Measurements from ENCODE around the gene SART3. TPM values are rescaled to one million over a fixed set of nuclear protein-coding genes. Genes with fewer than 3 reads are reported as not detected.
A peak's percentile ranks its signal among the peaks of the same experiment; 100 is the strongest.

The SART3 gene, protein sequence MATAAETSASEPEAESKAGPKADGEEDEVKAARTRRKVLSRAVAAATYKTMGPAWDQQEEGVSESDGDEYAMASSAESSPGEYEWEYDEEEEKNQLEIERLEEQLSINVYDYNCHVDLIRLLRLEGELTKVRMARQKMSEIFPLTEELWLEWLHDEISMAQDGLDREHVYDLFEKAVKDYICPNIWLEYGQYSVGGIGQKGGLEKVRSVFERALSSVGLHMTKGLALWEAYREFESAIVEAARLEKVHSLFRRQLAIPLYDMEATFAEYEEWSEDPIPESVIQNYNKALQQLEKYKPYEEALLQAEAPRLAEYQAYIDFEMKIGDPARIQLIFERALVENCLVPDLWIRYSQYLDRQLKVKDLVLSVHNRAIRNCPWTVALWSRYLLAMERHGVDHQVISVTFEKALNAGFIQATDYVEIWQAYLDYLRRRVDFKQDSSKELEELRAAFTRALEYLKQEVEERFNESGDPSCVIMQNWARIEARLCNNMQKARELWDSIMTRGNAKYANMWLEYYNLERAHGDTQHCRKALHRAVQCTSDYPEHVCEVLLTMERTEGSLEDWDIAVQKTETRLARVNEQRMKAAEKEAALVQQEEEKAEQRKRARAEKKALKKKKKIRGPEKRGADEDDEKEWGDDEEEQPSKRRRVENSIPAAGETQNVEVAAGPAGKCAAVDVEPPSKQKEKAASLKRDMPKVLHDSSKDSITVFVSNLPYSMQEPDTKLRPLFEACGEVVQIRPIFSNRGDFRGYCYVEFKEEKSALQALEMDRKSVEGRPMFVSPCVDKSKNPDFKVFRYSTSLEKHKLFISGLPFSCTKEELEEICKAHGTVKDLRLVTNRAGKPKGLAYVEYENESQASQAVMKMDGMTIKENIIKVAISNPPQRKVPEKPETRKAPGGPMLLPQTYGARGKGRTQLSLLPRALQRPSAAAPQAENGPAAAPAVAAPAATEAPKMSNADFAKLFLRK
- total RNA-seq (2014; rRNA removed; shearing (Covaris generic)), result 66.3 and 84.2 TPM in 2 replicates
- 50.9 and 63.2 TPM in 2 replicates for polyA plus RNA-seq (2015; cell fraction: cytosol; rRNA removed)
- 81.0 and 101 TPM in 2 replicates for polyA plus RNA-seq (2015; cell fraction: nucleus; rRNA removed)

DNA sequence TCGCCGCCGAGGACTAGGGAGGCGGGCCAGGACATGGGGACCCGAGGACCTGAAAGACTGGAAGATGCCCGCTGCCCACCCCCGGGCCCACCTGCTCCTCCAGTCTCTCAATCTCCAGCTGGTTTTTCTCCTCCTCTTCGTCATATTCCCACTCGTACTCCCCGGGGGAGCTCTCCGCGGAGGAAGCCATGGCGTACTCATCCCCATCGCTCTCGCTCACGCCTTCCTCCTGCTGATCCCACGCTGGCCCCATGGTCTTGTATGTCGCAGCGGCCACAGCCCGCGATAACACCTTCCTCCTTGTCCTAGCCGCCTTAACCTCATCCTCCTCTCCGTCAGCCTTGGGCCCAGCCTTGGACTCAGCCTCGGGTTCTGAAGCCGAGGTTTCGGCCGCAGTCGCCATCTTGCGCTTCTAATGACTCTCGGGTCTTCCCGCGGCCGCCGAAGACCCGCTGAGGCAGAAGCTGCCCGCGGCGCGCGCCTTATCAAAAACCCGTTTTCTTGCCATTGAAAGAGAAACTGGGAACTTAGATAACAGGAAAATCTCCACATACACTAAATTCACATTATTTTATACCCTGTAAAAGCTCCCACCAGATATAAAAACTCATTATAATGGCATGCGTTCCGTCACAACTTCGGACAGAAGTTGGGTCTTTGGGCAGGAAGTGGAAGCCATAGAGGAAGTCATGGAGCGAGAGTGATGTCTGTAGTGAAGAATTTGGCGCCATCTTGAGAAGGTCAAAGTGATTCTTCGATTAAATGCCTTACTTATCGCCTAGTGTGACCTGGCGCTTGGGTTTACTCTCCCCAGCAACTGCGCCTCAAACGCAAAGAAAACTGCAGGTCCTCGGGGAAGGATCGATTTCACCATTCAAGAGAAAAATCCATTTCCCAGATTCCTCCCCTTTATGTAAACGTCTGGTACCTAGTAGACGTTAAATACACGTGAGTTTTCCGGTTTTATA, at the start of gene SART3:
Gene SART3, minus strand, starts transcription at position 422 of the 968 bp plus-strand sequence. Its CDS starts 19 bp downstream, at position 403.
- peak; percentile 93 for DNase-seq (ENCODE audit: low read depth, low spot score)
- in situ Hi-C loops (cut with HindIII; ENCODE audit: low pct_unique_long_range_greater_than_20kb, low sequenced_read_pairs), result no loop called here

DNA sequence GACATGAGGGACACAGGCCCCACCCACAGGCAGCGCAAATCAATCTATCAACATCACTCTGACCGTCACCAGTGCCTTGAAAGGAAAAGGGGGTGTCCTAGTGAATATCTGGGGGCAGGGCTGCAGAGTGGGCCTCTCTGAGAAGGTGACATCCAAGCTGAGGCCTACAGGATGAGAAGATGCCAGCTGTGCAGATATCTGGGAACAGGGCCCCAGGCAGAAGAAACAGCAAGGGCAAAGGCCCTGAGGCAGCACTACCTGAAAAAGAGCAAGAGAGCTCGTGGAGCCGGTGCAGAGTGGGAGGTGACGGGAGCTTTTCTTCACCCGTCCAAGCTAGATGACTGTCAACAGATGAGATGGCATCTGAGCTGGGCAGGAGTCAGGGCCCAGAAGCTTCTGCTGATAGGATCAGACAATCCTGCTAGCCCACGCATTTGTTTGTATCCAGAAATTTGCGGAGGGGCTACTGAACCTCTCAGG, 49.4 kb upstream of the SART3 start:
- no peak for DNase-seq (ENCODE audit: low read depth, low spot score)
- in situ Hi-C loops (cut with HindIII; ENCODE audit: low pct_unique_long_range_greater_than_20kb, low sequenced_read_pairs), result no loop called here

DNA sequence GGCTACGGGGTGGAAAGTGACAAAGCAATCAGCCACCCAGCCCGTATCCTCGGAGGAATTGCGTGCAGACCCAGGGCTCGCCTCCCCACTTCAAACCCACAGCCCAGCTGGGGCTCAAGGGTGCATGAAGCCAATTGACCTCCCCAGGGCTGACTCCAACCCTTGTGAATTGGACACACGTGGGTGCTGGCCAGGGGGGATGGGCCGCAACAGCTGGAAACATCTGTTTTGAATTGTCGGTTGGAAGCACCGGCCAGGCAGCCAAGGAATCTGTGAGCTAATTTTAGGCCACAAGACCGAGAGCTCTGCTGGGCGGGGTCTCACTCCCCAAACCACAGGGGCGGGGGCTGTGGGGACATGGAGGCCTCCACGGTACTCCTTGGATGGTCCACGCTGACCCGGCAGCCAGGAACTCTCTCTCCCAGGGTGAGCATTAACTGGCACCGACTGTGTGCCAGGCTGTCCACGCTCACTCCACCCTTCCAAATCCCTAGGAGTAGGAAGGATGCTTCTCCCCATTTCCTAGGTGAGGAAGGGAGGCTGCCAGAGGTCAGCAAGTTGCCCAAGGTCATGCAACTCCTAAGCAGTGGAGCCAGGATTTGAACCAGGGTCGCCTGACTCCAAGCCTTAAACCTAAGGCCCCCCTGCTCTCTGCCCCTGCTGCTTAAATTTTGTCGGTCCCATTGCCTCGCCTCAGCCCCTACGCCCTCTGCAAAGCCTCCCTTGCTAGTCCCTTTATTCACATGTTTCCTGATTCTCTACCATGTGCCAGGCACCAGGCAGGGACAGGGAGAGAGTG, 48.8 kb upstream of the SART3 start:
- no peak for DNase-seq (ENCODE audit: low read depth, low spot score)
- in situ Hi-C loops (cut with HindIII; ENCODE audit: low pct_unique_long_range_greater_than_20kb, low sequenced_read_pairs), result no loop called here

DNA sequence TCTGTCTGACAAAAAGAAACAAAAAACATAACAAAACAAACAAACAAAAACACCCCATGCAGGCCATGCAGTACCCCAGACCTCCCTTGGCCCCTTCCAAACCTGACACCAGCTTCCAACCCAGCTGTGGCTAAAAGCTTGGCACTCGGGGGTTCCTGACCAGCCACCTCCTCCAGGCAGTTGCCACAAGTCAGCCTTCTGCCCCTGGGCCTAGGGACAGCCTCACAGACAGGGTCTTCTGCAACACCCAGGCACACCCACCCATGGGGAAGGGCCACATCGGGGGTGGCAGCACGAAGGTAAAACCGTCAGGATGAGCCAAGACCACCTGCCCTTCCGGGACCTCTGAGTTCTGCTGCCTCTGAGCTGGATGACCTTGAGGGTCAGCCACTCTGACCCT, 47.6 kb upstream of the SART3 start:
- DNase-seq (ENCODE audit: low read depth, low spot score), result no peak
- in situ Hi-C loops (cut with HindIII; ENCODE audit: low pct_unique_long_range_greater_than_20kb, low sequenced_read_pairs), result no loop called here

DNA sequence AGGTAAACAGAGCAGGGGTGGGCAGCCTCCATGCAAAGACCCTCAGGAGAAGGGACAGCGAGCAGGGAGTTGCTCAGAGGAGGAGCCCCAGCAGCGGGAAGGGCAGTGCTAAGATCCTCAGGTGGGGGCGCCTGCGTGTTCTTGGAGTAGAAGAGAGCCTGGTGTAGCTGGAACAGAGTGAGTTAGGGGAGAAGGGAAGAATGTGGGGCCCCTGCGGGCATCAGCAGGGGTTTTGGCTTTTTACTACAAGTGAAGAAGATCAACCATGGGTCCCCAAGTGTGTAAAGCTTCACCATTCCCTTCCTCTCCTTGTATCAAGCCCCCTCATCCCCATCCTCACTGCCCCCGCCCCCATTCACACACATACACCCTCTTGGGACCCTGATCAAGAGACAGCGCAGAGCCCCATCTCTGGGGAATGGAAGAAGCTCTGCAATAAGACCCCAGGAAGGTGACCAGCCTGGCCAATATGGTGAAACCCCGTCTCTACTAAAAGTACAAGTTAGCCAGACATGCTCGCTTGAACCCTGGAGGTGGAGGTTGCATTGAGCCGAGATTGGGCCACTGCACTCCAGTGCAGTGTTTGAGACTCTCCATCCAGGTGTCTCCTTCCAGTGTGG, 47.1 kb upstream of the SART3 start:
- in situ Hi-C loops (cut with HindIII; ENCODE audit: low pct_unique_long_range_greater_than_20kb, low sequenced_read_pairs), result no loop called here
- DNase-seq (ENCODE audit: low read depth, low spot score), result no peak

DNA sequence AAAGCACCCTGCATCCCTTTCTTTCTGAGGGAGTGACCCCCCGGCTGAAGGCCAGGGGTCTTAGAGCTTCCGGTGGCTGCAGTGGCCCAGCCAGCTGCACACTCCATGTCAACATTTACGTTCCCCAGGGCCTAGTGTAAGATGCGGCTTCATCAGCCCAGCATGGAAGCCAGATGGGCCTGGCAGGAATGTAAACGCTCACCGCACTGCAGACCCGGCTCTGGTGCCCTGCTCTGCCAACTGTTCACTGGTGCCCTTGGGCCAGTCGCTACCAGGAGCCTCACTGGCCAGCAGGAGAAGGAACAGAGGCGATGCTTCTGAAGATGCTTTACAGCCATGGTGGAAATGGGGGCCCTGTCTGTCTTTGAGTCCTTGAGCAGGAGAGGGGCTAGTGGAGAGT, 45.5 kb upstream of the SART3 start:
- in situ Hi-C loops (cut with HindIII; ENCODE audit: low pct_unique_long_range_greater_than_20kb, low sequenced_read_pairs), result no loop called here

DNA sequence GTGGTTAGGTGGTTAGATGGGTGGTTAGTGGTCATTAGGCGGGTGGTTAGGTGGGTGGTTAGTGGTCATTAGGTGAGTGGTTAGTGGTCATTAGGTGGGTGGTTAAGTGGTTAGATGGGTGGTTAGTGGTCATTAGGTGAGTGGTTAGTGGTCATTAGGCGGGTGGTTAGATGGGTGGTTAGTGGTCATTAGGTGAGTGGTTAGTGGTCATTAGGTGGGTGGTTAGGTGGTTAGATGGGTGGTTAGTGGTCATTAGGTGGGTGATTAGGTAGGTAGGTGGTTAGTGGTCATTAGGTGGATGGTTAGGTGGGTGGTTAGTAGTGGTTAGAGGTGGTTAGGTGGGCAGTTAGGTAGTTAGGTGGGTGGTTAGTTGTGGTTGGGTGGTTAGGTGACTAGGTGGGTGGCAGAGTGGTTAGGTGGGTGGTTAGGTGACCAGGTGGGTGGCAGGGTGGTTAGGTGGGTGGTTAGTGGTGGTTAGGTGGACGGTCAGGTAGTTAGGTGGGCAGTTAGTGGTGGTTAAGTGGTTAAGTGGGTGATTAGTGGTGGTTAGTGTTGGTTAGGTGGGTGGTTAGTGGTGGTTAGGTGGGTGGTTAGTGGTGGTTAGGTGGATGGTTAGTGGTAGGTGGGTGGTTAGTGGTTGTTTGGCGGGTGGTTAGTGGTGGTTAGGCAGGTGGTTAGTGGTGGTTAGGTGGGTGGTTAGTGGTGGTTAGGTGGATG, 44.9 kb upstream of the SART3 start:
- no peak for DNase-seq (ENCODE audit: low read depth, low spot score)
- in situ Hi-C loops (cut with HindIII; ENCODE audit: low pct_unique_long_range_greater_than_20kb, low sequenced_read_pairs), result no loop called here

More for the DNA sequence above, 45.5 kb upstream of the SART3 start:
- DNase-seq (ENCODE audit: low read depth, low spot score), result no peak

DNA sequence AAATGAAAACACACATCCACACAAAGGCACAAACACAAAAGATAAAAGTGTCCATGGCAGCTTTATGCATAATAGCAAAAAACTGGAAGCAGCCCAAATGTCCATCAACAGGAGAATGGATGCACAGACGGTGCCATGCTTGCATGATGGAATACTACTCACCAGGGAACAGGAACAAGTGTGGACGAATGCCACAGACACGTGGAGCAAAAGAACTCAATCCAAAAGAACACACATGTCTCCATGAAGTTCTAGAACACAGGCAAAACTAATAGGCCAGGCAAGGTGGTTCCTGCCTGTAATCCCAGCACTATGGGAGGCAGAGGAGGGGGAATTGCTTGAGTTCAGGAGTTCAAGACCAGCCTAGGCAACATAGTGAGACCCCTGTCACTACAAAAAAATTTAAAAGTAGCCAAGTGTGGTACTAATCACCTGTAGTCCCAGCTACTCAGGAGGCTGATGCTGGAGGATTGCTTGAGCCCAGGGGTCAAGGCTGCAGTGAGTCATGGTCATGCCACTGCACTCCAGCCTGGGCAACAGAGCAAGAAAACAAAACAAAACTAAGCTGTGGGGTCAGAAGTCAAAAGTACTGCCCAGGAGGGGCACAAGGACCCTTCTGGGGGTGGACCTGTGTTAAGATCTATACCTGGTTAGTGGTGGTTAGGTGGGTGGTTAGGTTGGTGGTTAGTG, 44.2 kb upstream of the SART3 start:
- DNase-seq (ENCODE audit: low read depth, low spot score), result peak; percentile 21
- in situ Hi-C loops (cut with HindIII; ENCODE audit: low pct_unique_long_range_greater_than_20kb, low sequenced_read_pairs), result no loop called here

DNA sequence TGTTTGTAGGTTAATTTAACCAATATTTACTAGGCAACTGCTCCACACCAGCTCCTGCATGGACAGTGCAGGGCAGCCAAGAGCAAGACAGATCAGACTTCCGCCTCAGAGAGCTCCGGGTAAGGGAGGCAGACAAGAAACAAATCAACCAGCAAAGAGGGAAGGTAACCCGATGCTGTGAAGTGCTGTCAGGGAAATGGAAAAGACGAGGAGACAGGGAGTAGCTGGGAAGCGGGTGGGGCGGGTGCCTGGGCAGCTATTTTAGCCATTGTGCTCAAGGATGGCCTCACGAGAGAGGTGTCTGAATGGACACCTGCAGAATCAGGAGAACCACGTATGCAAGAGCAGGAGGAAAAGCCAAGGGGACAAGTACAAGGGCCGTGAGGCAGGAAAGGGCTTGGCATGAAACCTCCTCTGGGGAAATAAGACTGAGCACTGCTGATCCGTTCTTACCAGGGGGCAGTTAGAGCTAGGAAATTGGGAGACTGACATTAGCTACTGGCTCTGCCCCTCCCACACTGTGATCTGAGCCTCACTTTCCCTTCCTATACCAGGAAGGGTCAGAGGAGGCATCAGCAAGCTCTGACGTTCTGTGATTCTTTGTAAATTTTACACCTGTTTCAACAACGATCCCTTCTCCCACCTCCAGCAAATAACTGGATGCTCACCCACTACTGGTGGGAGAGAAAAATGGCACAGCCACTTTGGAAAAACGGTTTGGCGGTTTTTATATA, 43.4 kb upstream of the SART3 start:
- in situ Hi-C loops (cut with HindIII; ENCODE audit: low pct_unique_long_range_greater_than_20kb, low sequenced_read_pairs), result no loop called here
- no peak for DNase-seq (ENCODE audit: low read depth, low spot score)

DNA sequence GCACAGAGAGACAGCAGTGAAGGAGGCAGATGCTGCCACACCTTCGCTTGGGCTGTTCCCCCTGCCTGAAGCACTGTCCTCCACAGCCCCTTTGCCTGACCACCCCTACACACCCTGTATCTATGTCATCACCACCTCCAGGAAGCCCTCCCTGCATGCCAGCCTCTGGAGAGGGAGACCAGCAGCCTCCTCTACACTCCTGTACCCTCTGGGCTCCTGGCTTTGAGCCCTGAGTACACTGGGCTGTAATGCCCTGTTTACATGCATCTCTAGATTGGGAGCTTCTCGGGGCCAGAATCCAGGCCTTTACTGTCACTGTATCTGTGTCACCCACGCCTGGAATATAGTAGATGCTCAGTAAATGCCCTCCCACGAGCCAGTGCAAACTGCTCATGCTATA, 42.8 kb upstream of the SART3 start:
- in situ Hi-C loops (cut with HindIII; ENCODE audit: low pct_unique_long_range_greater_than_20kb, low sequenced_read_pairs), result no loop called here
- no peak for DNase-seq (ENCODE audit: low read depth, low spot score)

DNA sequence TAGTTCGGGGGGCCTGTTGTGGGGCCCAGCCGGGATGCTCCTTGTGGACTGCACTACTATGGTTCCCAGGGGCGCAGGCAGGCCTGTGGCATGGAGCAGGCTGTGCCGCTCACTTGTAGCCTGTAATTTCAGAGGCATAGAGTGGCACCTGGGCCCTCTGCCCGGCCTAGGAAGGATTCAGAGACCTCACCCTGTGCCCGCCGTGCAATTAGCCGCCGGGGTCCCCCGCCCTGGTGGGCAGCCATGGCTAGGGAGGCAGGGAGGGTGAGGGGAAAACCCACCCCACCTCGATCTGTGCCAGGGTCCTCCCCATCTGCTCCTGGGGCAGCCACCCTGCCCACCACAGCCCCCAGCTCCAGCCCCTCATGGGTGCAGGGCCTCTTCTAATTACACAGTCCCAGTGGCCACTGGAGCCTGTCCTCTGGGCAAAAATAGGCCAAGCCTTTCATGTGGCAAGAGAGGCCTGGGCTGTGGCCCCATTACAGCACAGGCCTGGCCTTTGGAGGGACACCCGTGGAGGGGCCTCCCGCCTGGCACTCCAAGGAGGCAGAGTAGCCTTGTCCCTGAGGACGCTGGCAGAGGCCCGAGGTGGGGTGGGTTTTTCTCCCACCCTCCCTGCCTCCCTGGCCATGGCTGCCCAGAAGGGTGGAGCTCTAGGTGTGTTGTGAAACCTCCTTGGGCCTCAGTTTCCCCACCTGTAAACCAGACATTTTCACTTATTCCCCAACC, 42.2 kb upstream of the SART3 start:
- in situ Hi-C loops (cut with HindIII; ENCODE audit: low pct_unique_long_range_greater_than_20kb, low sequenced_read_pairs), result no loop called here
- no peak for DNase-seq (ENCODE audit: low read depth, low spot score)

DNA sequence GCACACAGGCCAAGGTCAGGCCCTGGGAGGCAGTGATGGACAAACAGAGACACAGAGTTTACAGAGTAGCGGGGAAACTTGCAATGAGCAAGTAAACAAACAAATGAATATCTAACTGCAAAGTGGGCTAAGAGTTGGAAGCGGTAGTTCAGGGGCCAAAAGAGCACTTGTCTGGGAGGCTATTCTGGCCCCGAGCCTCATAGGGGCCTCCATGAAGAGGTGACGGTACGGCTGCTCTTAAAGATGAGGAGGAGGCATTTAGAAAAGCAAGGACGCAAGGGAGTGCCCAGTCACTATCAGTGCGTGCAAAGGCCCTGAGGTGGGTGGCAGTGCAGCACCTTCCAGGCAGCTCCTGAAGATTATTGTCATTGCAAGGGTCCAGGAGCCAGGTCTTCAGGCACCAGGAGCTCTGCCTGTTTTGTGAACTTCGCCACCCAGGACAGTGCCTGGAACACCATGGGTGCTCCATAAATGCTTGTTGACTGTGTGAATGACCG, 41.3 kb upstream of the SART3 start:
- in situ Hi-C loops (cut with HindIII; ENCODE audit: low pct_unique_long_range_greater_than_20kb, low sequenced_read_pairs), result no loop called here
- DNase-seq (ENCODE audit: low read depth, low spot score), result no peak

DNA sequence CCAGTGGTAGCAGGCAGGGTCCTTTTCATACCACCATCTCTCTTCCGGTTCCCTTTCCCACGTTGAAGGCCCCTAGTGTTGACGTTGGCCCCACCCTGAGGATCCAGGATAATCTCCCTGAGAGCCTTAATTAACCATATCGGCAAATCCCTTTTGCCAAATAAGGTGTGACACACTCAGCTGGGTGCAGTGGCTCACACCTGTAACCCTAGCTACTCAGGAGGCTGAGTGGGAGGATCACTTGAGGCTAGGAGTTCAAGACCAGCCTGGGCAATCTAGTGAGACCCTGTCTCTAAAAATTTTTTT, 39.7 kb upstream of the SART3 start:
- no peak for DNase-seq (ENCODE audit: low read depth, low spot score)
- in situ Hi-C loops (cut with HindIII; ENCODE audit: low pct_unique_long_range_greater_than_20kb, low sequenced_read_pairs), result no loop called here

Data from SK-MEL-5 (cell line).